Uterus (tissue), 4 donors: ENCODE results near the gene DUSP6. TPM values are rescaled to one million over a fixed set of nuclear protein-coding genes. Genes with fewer than 3 reads are reported as not detected.

Experiments
- DNase-seq, 2 donors: peaks; one replicate each; pipeline ENCODE4 v3.0.0-alpha.2; 2019 to 2020
- H3K27ac ChIP-seq, 2 donors: fragments of 200-600 bp; sonication (generic); 1 replicate in 1 of 2; 2 replicates in 1 of 2; pipeline ENCODE4 v1.5.1; 2016 to 2018
- H3K27me3 ChIP-seq, 2 donors: fragments of 200-600 bp; sonication (generic); one replicate each; pipeline ENCODE4 v1.5.1; 2018 to 2019; ENCODE audit warnings: control low read depth in 1 of 2
- H3K36me3 ChIP-seq, 2 donors: fragments of 200-600 bp; sonication (generic); one replicate each; pipeline ENCODE4 v1.5.1; 2019; ENCODE audit warnings: control low read depth in 1 of 2
- H3K4me1 ChIP-seq, 2 donors: fragments of 200-600 bp; sonication (generic); one replicate each; pipeline ENCODE4 v1.5.1; 2018 to 2019; ENCODE audit warnings: control low read depth in 1 of 2
- H3K4me3 ChIP-seq, 2 donors: fragments of 200-600 bp; sonication (generic); 1 replicate in 1 of 2; 2 replicates in 1 of 2; pipeline ENCODE4 v1.5.1; 2018 to 2019; ENCODE audit warnings: mild to moderate bottlenecking in 1 of 2
- H3K9me3 ChIP-seq, 2 donors: fragments of 200-600 bp; sonication (generic); one replicate each; pipeline ENCODE4 v1.5.1; 2019; ENCODE audit warnings: control low read depth in 1 of 2
- CTCF ChIP-seq, 4 experiments: fragments of 200-600 bp in 2 of 4; fragments of 450-650 bp in 2 of 4; sonication (generic) in 2 of 4; IDR thresholded peaks; one replicate each; pipeline ENCODE4 v1.5.1; 2016 to 2019; ENCODE audit warnings: antibody characterized with exemption in 4 of 4, mild to moderate bottlenecking in 2 of 4, moderate library complexity in 1 of 4
- POLR2A ChIP-seq, 2 donors: fragments of 450-650 bp; IDR thresholded peaks; one replicate each; pipeline ENCODE4 v1.6.1; 2016; ENCODE audit warnings: antibody characterized with exemption in 2 of 2, mild to moderate bottlenecking in 1 of 2, moderate library complexity in 1 of 2
- intact Hi-C: fragments of 100-400 bp; cut with DNase I; formaldehyde crosslinking; loops from one replicate; pipeline ENCODE4 v1.15.1; 2023; ENCODE audit warnings: low total_unique reads
- total RNA-seq, 4 donors: library from RNA; depleted of rRNA in 3 of 4; stranded (reverse); fragments of >200 nt in 3 of 4; gene quantifications; one replicate each; pipeline versions ENCODE4 v1.1.0 to v1.2.4, GENCODE V29; 2014 to 2023
- donor health status: DM: yes; HTN: yes; CAD: no.

DUSP6 gene
- total RNA-seq, 4 donors from 2014 or later: 28.7 to 103 (median 77.6) TPM

GRCh38 chr12:89335452-89336244 lies 16.7 kb downstream of the DUSP6 start:
- Histone ChIP-seq H3K4me1 (no peaks in the 10 kb centered on the region), H3K9me3 (no peaks in the 10 kb centered on the region), H3K27me3 (no peaks in the 10 kb centered on the region), H3K36me3 (no peaks in the 10 kb centered on the region), H3K4me3 (no peak overlapping the region), H3K27ac (no peak overlapping the region)
- intact Hi-C loops: no loop called here
- no peak for TF ChIP-seq POLR2A (IDR thresholded peaks at IDR 0.05)
- no peak for TF ChIP-seq CTCF (IDR thresholded peaks at IDR 0.05)
- no peak for DNase-seq

- Histone ChIP-seq H3K9me3 (no peaks in the 10 kb centered on the region), H3K27ac (no peak overlapping the region), H3K4me1 (no peaks in the 10 kb centered on the region), H3K36me3 (no peaks in the 10 kb centered on the region), H3K27me3 (no peaks in the 10 kb centered on the region), H3K4me3 (no peak overlapping the region)
- TF ChIP-seq CTCF (IDR thresholded peaks at IDR 0.05): no peak
- TF ChIP-seq POLR2A (IDR thresholded peaks at IDR 0.05): no peak
- intact Hi-C loops: no loop called here
- no peak for DNase-seq
Observed at GRCh38 chr12:89334548-89335169, 17.6 kb downstream of the DUSP6 start.

GRCh38 chr12:89333564-89334252 lies 18.6 kb downstream of the DUSP6 start:
- no peaks in the 10 kb centered on the region for H3K9me3 ChIP-seq
- no peak overlapping the region for H3K4me3 ChIP-seq
- H3K27ac ChIP-seq: no peak overlapping the region
- intact Hi-C loops: no loop called here
- H3K36me3 ChIP-seq: no peaks in the 10 kb centered on the region
- H3K4me1 ChIP-seq: no peaks in the 10 kb centered on the region
- H3K27me3 ChIP-seq: no peaks in the 10 kb centered on the region
- TF ChIP-seq POLR2A (IDR thresholded peaks at IDR 0.05): no peak
- no peak for TF ChIP-seq CTCF (IDR thresholded peaks at IDR 0.05)
- no peak for DNase-seq

GRCh38 chr12:89328151-89329030 lies 23.9 kb downstream of the DUSP6 start:
- no peak overlapping the region for H3K27ac ChIP-seq
- H3K9me3 ChIP-seq: no peaks in the 10 kb centered on the region
- TF ChIP-seq POLR2A (IDR thresholded peaks at IDR 0.05): no peak
- no peak for TF ChIP-seq CTCF (IDR thresholded peaks at IDR 0.05)
- no peaks in the 10 kb centered on the region for H3K4me1 ChIP-seq
- intact Hi-C loops: no loop called here
- no peaks in the 10 kb centered on the region for H3K27me3 ChIP-seq
- no peaks in the 10 kb centered on the region for H3K36me3 ChIP-seq
- no peak overlapping the region for H3K4me3 ChIP-seq
- no peak for DNase-seq
